ENCODE results near the gene MPV17L.
"Not testable (repeated sequence)": the region's sequence is repeated elsewhere in the genome, so short reads cannot be mapped to it uniquely, and the experiment has no call there.

The MPV17L gene

GRCh38 chr16:15396509-15396829, 915 bp downstream of the MPV17L start:
- not testable (repeated sequence) for H2BK5ac ChIP-seq (ENCODE audit: low read depth, low read length, poor library complexity, severe bottlenecking); H2AK5ac ChIP-seq (ENCODE audit: low read length, severe bottlenecking)

GRCh38 chr16:15396948-15397594, 1.5 kb downstream of the MPV17L start:
- no peak overlapping the region for H2AFZ ChIP-seq (ENCODE audit: low read depth, low read length)
- no peak overlapping the region for H2BK5ac ChIP-seq (ENCODE audit: low read depth, low read length, poor library complexity, severe bottlenecking)
- H2BK12ac ChIP-seq (ENCODE audit: low read length in 2 of 2) = no peak overlapping the region
- H2AK5ac ChIP-seq (ENCODE audit: low read length, severe bottlenecking) = no peak overlapping the region
- no peak overlapping the region for H3K4ac ChIP-seq (ENCODE audit: low read depth in 1 of 2, low read length in 2 of 2)
- H3K27ac ChIP-seq (ENCODE audit: low read length, poor library complexity, severe bottlenecking) = no peak overlapping the region
- H3K9ac ChIP-seq (ENCODE audit: low read length) = no peak overlapping the region
- H3K14ac ChIP-seq (ENCODE audit: low read length in 2 of 2) = no peak overlapping the region
- H4K91ac ChIP-seq (ENCODE audit: low read length) = no peak overlapping the region
- 91% methylated on average over 11 of the region's 11 CpGs for WGBS
- H2BK15ac ChIP-seq (ENCODE audit: low read depth, poor library complexity, severe bottlenecking) = no peak overlapping the region
- no peak overlapping the region for H4K8ac ChIP-seq (ENCODE audit: low read length)
- no peaks in the 10 kb centered on the region for H3K79me1 ChIP-seq (replicated peaks; ENCODE audit: low read length, poor library complexity, severe bottlenecking)
- H3K9me3 ChIP-seq (ENCODE audit: control insufficient read depth, low read length) = no peaks in the 10 kb centered on the region
- no peak overlapping the region for H3K4me3 ChIP-seq (ENCODE audit: insufficient read depth in 1 of 2, low read depth in 1 of 2, low read length in 2 of 2)
- peaks cover 7% of the 10 kb centered on the region for H3K4me1 ChIP-seq (ENCODE audit: control insufficient read depth, insufficient read depth, low read depth, low read length)
- DNase-seq = no peak
- H3K36me3 ChIP-seq (ENCODE audit: control insufficient read depth in 1 of 2, insufficient read depth in 2 of 2, low read depth in 1 of 2, low read length in 2 of 2) = no peaks in the 10 kb centered on the region
- H3K27me3 ChIP-seq (ENCODE audit: control insufficient read depth in 1 of 2, insufficient read depth in 1 of 2, low read length in 2 of 2) = peaks cover 0 to 3% of the 10 kb centered on the region in 2 experiments
- H3K18ac ChIP-seq (ENCODE audit: low read depth in 1 of 2, low read length in 2 of 2) = no peak overlapping the region
- H3K4me2 ChIP-seq (ENCODE audit: low read length, poor library complexity, severe bottlenecking) = no peak overlapping the region
- H3K23ac ChIP-seq (ENCODE audit: low read length in 2 of 2) = no peak overlapping the region
- no peak overlapping the region for H2BK120ac ChIP-seq (ENCODE audit: low read depth, low read length)

More at GRCh38 chr16:15396509-15396829, 915 bp downstream of the MPV17L start:
- H2BK120ac ChIP-seq (ENCODE audit: low read depth, low read length); H3K23ac ChIP-seq (ENCODE audit: low read length in 2 of 2); H2BK15ac ChIP-seq (ENCODE audit: low read depth, poor library complexity, severe bottlenecking); DNase-seq; H2AFZ ChIP-seq (ENCODE audit: low read depth, low read length); H3K27ac ChIP-seq (ENCODE audit: low read length, poor library complexity, severe bottlenecking); H3K14ac ChIP-seq (ENCODE audit: low read length in 2 of 2); H2BK12ac ChIP-seq (ENCODE audit: low read length in 2 of 2); H3K4me2 ChIP-seq (ENCODE audit: low read length, poor library complexity, severe bottlenecking); H3K27me3 ChIP-seq (ENCODE audit: control insufficient read depth in 1 of 2, insufficient read depth in 1 of 2, low read length in 2 of 2); H3K9ac ChIP-seq (ENCODE audit: low read length); H4K91ac ChIP-seq (ENCODE audit: low read length); H3K18ac ChIP-seq (ENCODE audit: low read depth in 1 of 2, low read length in 2 of 2); H3K36me3 ChIP-seq (ENCODE audit: control insufficient read depth in 1 of 2, insufficient read depth in 2 of 2, low read depth in 1 of 2, low read length in 2 of 2); H4K8ac ChIP-seq (ENCODE audit: low read length); H3K9me3 ChIP-seq (ENCODE audit: control insufficient read depth, low read length); H3K79me1 ChIP-seq (replicated peaks; ENCODE audit: low read length, poor library complexity, severe bottlenecking); H3K4me1 ChIP-seq (ENCODE audit: control insufficient read depth, insufficient read depth, low read depth, low read length); H3K4ac ChIP-seq (ENCODE audit: low read depth in 1 of 2, low read length in 2 of 2): not testable (repeated sequence)
- H3K4me3 ChIP-seq (ENCODE audit: insufficient read depth in 1 of 2, low read depth in 1 of 2, low read length in 2 of 2) = peak overlapping the region in 1 of 2 experiments; percentile 75
- WGBS = 87% methylated on average over 8 of the region's 8 CpGs

DNA sequence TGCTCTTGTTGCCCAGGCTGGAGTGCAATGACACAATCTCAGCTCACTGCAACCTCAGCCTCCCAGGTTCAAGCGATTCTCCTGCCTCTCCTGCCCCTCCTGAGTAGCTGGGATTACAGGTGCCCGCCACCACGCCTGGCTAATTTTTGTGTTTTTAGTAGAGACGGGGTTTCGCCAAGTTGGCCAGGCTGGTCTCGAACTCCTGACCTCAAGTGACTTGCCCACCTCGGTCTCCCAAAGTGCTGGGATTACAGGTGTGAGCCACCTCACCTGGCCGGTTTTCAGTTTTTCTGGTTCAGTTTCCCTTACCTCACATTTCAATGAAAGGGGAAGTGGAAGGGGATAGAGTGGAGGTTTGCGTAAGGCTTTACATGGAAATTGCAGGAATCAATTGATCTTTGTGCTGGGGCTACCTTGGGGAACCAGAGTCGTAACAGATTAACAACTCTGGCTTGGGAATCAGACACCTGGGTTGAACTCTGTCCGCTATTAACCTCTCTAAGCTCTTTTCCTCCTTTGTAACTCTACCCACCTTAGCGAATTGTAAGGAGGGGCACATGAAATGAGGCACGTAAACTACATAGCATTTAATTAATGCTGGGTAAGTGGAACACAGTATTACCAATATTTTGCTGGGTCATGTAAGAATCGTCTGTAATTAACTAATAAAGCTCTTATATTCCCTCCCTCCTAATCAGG, 3.2 kb downstream of the MPV17L start:
- Histone ChIP-seq H2BK12ac (ENCODE audit: low read length in 2 of 2) (no peak overlapping the region), H2BK120ac (ENCODE audit: low read depth, low read length) (no peak overlapping the region), H2BK5ac (ENCODE audit: low read depth, low read length, poor library complexity, severe bottlenecking) (no peak overlapping the region), H4K91ac (ENCODE audit: low read length) (no peak overlapping the region), H3K14ac (ENCODE audit: low read length in 2 of 2) (no peak overlapping the region), H3K4me3 (ENCODE audit: insufficient read depth in 1 of 2, low read depth in 1 of 2, low read length in 2 of 2) (no peak overlapping the region), H2BK15ac (ENCODE audit: low read depth, poor library complexity, severe bottlenecking) (no peak overlapping the region), H3K9ac (ENCODE audit: low read length) (no peak overlapping the region), H3K27ac (ENCODE audit: low read length, poor library complexity, severe bottlenecking) (no peak overlapping the region), H2AK5ac (ENCODE audit: low read length, severe bottlenecking) (no peak overlapping the region), H3K23ac (ENCODE audit: low read length in 2 of 2) (no peak overlapping the region), H3K4me2 (ENCODE audit: low read length, poor library complexity, severe bottlenecking) (no peak overlapping the region), H3K27me3 (ENCODE audit: control insufficient read depth in 1 of 2, insufficient read depth in 1 of 2, low read length in 2 of 2) (peaks cover 0 to 3% of the 10 kb centered on the region in 2 experiments), H4K8ac (ENCODE audit: low read length) (no peak overlapping the region), H2AFZ (ENCODE audit: low read depth, low read length) (no peak overlapping the region), H3K79me1 (replicated peaks; ENCODE audit: low read length, poor library complexity, severe bottlenecking) (no peaks in the 10 kb centered on the region), H3K18ac (ENCODE audit: low read depth in 1 of 2, low read length in 2 of 2) (no peak overlapping the region), H3K9me3 (ENCODE audit: control insufficient read depth, low read length) (no peaks in the 10 kb centered on the region), H3K4me1 (ENCODE audit: control insufficient read depth, insufficient read depth, low read depth, low read length) (peaks cover 7% of the 10 kb centered on the region), H3K36me3 (ENCODE audit: control insufficient read depth in 1 of 2, insufficient read depth in 2 of 2, low read depth in 1 of 2, low read length in 2 of 2) (no peaks in the 10 kb centered on the region), H3K4ac (ENCODE audit: low read depth in 1 of 2, low read length in 2 of 2) (no peak overlapping the region)
- WGBS = 93% methylated on average over 9 of the region's 14 CpGs
- no peak for DNase-seq

DNA sequence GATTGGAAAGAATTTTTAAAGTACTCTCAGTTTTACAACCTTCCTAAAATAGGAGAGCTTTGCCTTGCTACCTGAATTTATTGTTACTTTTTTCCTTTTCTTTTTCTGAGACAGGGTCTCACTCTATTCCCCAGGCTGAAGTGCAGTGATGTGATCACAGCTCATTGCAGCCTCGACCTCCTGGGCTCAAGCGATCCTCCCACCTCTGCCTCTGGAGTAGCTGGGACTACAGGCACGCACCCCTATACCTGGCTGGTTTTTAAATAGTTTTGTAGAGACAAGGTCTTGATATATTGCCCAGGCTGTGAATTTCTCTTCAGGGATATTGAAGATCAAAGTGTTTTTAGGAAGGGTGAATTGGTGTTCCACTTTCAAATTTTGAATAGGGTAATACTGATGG, 3.8 kb downstream of the MPV17L start:
- no peak overlapping the region for H2BK5ac ChIP-seq (ENCODE audit: low read depth, low read length, poor library complexity, severe bottlenecking)
- 85% methylated on average over 3 of the region's 3 CpGs for WGBS
- H3K27me3 ChIP-seq (ENCODE audit: control insufficient read depth in 1 of 2, insufficient read depth in 1 of 2, low read length in 2 of 2) = peaks cover 0 to 3% of the 10 kb centered on the region in 2 experiments
- H2AFZ ChIP-seq (ENCODE audit: low read depth, low read length) = no peak overlapping the region
- no peak overlapping the region for H3K4ac ChIP-seq (ENCODE audit: low read depth in 1 of 2, low read length in 2 of 2)
- no peak overlapping the region for H2BK12ac ChIP-seq (ENCODE audit: low read length in 2 of 2)
- no peak overlapping the region for H3K9ac ChIP-seq (ENCODE audit: low read length)
- no peak overlapping the region for H4K8ac ChIP-seq (ENCODE audit: low read length)
- no peak overlapping the region for H3K14ac ChIP-seq (ENCODE audit: low read length in 2 of 2)
- no peaks in the 10 kb centered on the region for H3K36me3 ChIP-seq (ENCODE audit: control insufficient read depth in 1 of 2, insufficient read depth in 2 of 2, low read depth in 1 of 2, low read length in 2 of 2)
- peaks cover 7% of the 10 kb centered on the region for H3K4me1 ChIP-seq (ENCODE audit: control insufficient read depth, insufficient read depth, low read depth, low read length)
- H3K4me2 ChIP-seq (ENCODE audit: low read length, poor library complexity, severe bottlenecking) = no peak overlapping the region
- no peak overlapping the region for H3K18ac ChIP-seq (ENCODE audit: low read depth in 1 of 2, low read length in 2 of 2)
- H2BK120ac ChIP-seq (ENCODE audit: low read depth, low read length) = no peak overlapping the region
- H2AK5ac ChIP-seq (ENCODE audit: low read length, severe bottlenecking) = no peak overlapping the region
- no peaks in the 10 kb centered on the region for H3K9me3 ChIP-seq (ENCODE audit: control insufficient read depth, low read length)
- H3K23ac ChIP-seq (ENCODE audit: low read length in 2 of 2) = no peak overlapping the region
- H3K4me3 ChIP-seq (ENCODE audit: insufficient read depth in 1 of 2, low read depth in 1 of 2, low read length in 2 of 2) = no peak overlapping the region
- no peaks in the 10 kb centered on the region for H3K79me1 ChIP-seq (replicated peaks; ENCODE audit: low read length, poor library complexity, severe bottlenecking)
- H3K27ac ChIP-seq (ENCODE audit: low read length, poor library complexity, severe bottlenecking) = no peak overlapping the region
- DNase-seq = no peak
- H2BK15ac ChIP-seq (ENCODE audit: low read depth, poor library complexity, severe bottlenecking) = no peak overlapping the region
- H4K91ac ChIP-seq (ENCODE audit: low read length) = no peak overlapping the region

Measured in mesenchymal stem cell (in vitro differentiated cells and primary cell).